MM.1S (cell line): Measurements from ENCODE around the gene NSD2.

ENCODE experiments used
- DNase-seq: peaks from one replicate; pipeline ENCODE4 v3.0.0-alpha.2; 2015
- H2AFZ ChIP-seq: fragments of 300-600 bp; sonication (generic); 2 replicates; pipeline ENCODE4 v1.6.0; 2016; ENCODE audit warnings: antibody characterized with exemption, low read length
- H3F3A ChIP-seq: fragments of 300-600 bp; sonication (generic); 2 replicates; pipeline ENCODE4 v1.6.1; 2016; ENCODE audit warnings: mild to moderate bottlenecking, antibody characterized with exemption, low read length, moderate library complexity, mixed read lengths; ENCODE audit not compliant: insufficient read depth
- H3K27ac ChIP-seq: fragments of 300-600 bp; sonication (generic); 2 replicates; pipeline ENCODE4 v1.5.1; 2016; ENCODE audit warnings: mild to moderate bottlenecking, low read length
- H3K27me3 ChIP-seq: fragments of 300-600 bp; sonication (generic); replicated peaks from 2 replicates; pipeline ENCODE4 v1.6.0; 2016; ENCODE audit warnings: low read length; ENCODE audit not compliant: insufficient read depth
- H3K36me3 ChIP-seq: fragments of 300-600 bp; sonication (generic); replicated peaks from 2 replicates; pipeline ENCODE4 v1.6.1; 2016; ENCODE audit warnings: mild to moderate bottlenecking, low read length, mixed read lengths; ENCODE audit not compliant: insufficient read depth
- H3K4me1 ChIP-seq: fragments of 300-600 bp; sonication (generic); 2 replicates; pipeline ENCODE4 v1.6.1; 2016; ENCODE audit warnings: low read length, mixed read lengths
- H3K4me2 ChIP-seq: fragments of 300-600 bp; sonication (generic); 2 replicates; pipeline ENCODE4 v1.6.0; 2016; ENCODE audit warnings: low read depth, low read length
- H3K4me3 ChIP-seq: fragments of 300-600 bp; sonication (generic); 2 replicates; pipeline ENCODE4 v1.5.1; 2016; ENCODE audit warnings: low read length, mixed read lengths
- H3K79me2 ChIP-seq: fragments of 300-600 bp; sonication (generic); 2 replicates; pipeline ENCODE4 v1.6.1; 2016; ENCODE audit warnings: mixed run types, low read length, mixed read lengths
- H3K9ac ChIP-seq: fragments of 300-600 bp; sonication (generic); 2 replicates; pipeline ENCODE4 v1.6.1; 2016; ENCODE audit warnings: low read length, mixed read lengths
- H3K9me2 ChIP-seq: fragments of 300-600 bp; sonication (generic); replicated peaks from 2 replicates; pipeline ENCODE4 v1.6.1; 2016; ENCODE audit warnings: mild to moderate bottlenecking, low read length, mixed read lengths; ENCODE audit not compliant: insufficient read depth
- H3K9me3 ChIP-seq: fragments of 300-600 bp; sonication (generic); replicated peaks from 2 replicates; pipeline ENCODE4 v1.6.1; 2016; ENCODE audit warnings: mild to moderate bottlenecking, low read length, mixed read lengths; ENCODE audit not compliant: insufficient read depth
- H4K20me1 ChIP-seq: fragments of 300-600 bp; sonication (generic); 2 replicates; pipeline ENCODE4 v1.6.1; 2016; ENCODE audit warnings: mild to moderate bottlenecking, low read length, moderate library complexity, mixed read lengths; ENCODE audit not compliant: insufficient read depth
- CTCF ChIP-seq: fragments of 300-600 bp; sonication (generic); IDR thresholded peaks from 2 replicates; pipeline ENCODE4 v1.5.1; 2016; ENCODE audit warnings: antibody characterized with exemption, low read length, mixed read lengths
- EZH2 ChIP-seq: fragments of 300-600 bp; sonication (generic); optimal IDR thresholded peaks from 2 replicates; pipeline ENCODE3; 2017; ENCODE audit warnings: low read depth, mild to moderate bottlenecking, antibody characterized with exemption, low read length, mixed read lengths
- EZH2phosphoT487 ChIP-seq: fragments of 300-600 bp; sonication (generic); IDR thresholded peaks from 2 replicates; pipeline ENCODE4 v1.6.1; 2018; ENCODE audit warnings: antibody characterized with exemption, low read length

NSD2 gene

GRCh38 chr4:1887052-1887451 is 15.9 kb downstream of the NSD2 start:
- Histone ChIP-seq H3K4me2 (no peak overlapping the region), H3K9me3 (no peaks in the 10 kb centered on the region), H3F3A (0 out of 2 replicates have a peak, but pooled peaks cover 2% of the 10 kb centered on the region), H3K36me3 (no peaks in the 10 kb centered on the region), H3K79me2 (peaks cover 100% of the 10 kb centered on the region), H4K20me1 (peaks cover 42% of the 10 kb centered on the region), H3K4me1 (no peaks in the 10 kb centered on the region), H3K4me3 (no peak overlapping the region), H3K9me2 (no peaks in the 10 kb centered on the region), H3K27ac (no peak overlapping the region), H3K9ac (no peak overlapping the region), H3K27me3 (no peaks in the 10 kb centered on the region), H2AFZ (no peak overlapping the region)
- no peak for TF ChIP-seq EZH2
- no peak for TF ChIP-seq CTCF
- no peak for TF ChIP-seq EZH2phosphoT487
- no peak for DNase-seq

GRCh38 chr4:1890979-1891570 is 19.9 kb downstream of the NSD2 start:
- no peak overlapping the region for H3K27ac ChIP-seq
- DNase-seq, result no peak
- no peak overlapping the region for H3K4me2 ChIP-seq
- no peak overlapping the region for H2AFZ ChIP-seq
- no peak overlapping the region for H3K4me3 ChIP-seq
- H3K9ac ChIP-seq, result no peak overlapping the region
- H3K27me3 ChIP-seq, result no peaks in the 10 kb centered on the region
- no peaks in the 10 kb centered on the region for H3K4me1 ChIP-seq
- H3K9me2 ChIP-seq, result no peaks in the 10 kb centered on the region
- no peaks in the 10 kb centered on the region for H3K9me3 ChIP-seq
- H3K79me2 ChIP-seq, result peaks cover 100% of the 10 kb centered on the region
- H3F3A ChIP-seq, result peaks cover 7% of the 10 kb centered on the region; the same call in 1 of the 2 replicates
- no peaks in the 10 kb centered on the region for H3K36me3 ChIP-seq
- TF ChIP-seq EZH2phosphoT487 (no peak), CTCF (no peak), EZH2 (no peak)
- H4K20me1 ChIP-seq, result peaks cover 58% of the 10 kb centered on the region

- no peak overlapping the region for H3K27ac ChIP-seq
- H4K20me1 ChIP-seq, result peaks cover 50% of the 10 kb centered on the region
- H3K36me3 ChIP-seq, result 0 out of 2 replicates have a peak, but pooled peaks cover 7% of the 10 kb centered on the region
Observed at GRCh38 chr4:1895971-1896657, 24.9 kb downstream of the NSD2 start.

More at GRCh38 chr4:1895971-1896657, 24.9 kb downstream of the NSD2 start:
- no peak overlapping the region for H3K4me3 ChIP-seq
- TF ChIP-seq EZH2, result no peak
- TF ChIP-seq EZH2phosphoT487, result no peak
- TF ChIP-seq CTCF, result no peak
- no peak for DNase-seq
- H2AFZ ChIP-seq, result no peak overlapping the region
- H3F3A ChIP-seq, result peaks cover 19% of the 10 kb centered on the region
- H3K9me3 ChIP-seq, result no peaks in the 10 kb centered on the region
- H3K27me3 ChIP-seq, result no peaks in the 10 kb centered on the region
- H3K4me2 ChIP-seq, result no peak overlapping the region
- no peaks in the 10 kb centered on the region for H3K9me2 ChIP-seq
- no peaks in the 10 kb centered on the region for H3K4me1 ChIP-seq
- no peak overlapping the region for H3K9ac ChIP-seq
- H3K79me2 ChIP-seq, result peaks cover 99% of the 10 kb centered on the region
